RWPE2 (cell line): Measurements from ENCODE around the gene DDO.

ENCODE experiments used
- ATAC-seq: fragments of 200-7000 bp; cut with Tn5 transposase; 3 replicates; pipeline ENCODE4 v1.9.1; 2021; ENCODE audit warnings: low read depth
- DNase-seq: peaks from one replicate; pipeline ENCODE4 v3.0.0-alpha.2; 2020; ENCODE audit warnings: low spot score
- H3K27ac ChIP-seq: fragments of 450-650 bp; 2 replicates; pipeline ENCODE4 v1.5.1; 2017; ENCODE audit warnings: mild to moderate bottlenecking; ENCODE audit not compliant: poor library complexity, severe bottlenecking
- H3K27me3 ChIP-seq: fragments of 250-450 bp; sonication (Bioruptor Pico); 2 replicates; pipeline ENCODE4 v1.5.1; 2021; ENCODE audit warnings: mild to moderate bottlenecking, moderate library complexity; ENCODE audit not compliant: insufficient read depth, poor library complexity, severe bottlenecking
- H3K36me3 ChIP-seq: fragments of 250-450 bp; sonication (Bioruptor Pico); 2 replicates; pipeline ENCODE4 v1.5.1; 2020; ENCODE audit warnings: low read depth, mild to moderate bottlenecking, moderate library complexity
- H3K4me1 ChIP-seq: fragments of 250-450 bp; sonication (Bioruptor Pico); 2 replicates; pipeline ENCODE4 v1.5.1; 2021; ENCODE audit warnings: mild to moderate bottlenecking, moderate library complexity; ENCODE audit not compliant: insufficient read depth, poor library complexity, severe bottlenecking
- H3K4me3 ChIP-seq: fragments of 250-450 bp; sonication (Bioruptor Pico); 2 replicates; pipeline ENCODE4 v1.5.1; 2021; ENCODE audit warnings: mild to moderate bottlenecking, moderate library complexity; ENCODE audit not compliant: severe bottlenecking
- H3K9me3 ChIP-seq: fragments of 250-450 bp; sonication (Bioruptor Pico); 2 replicates; pipeline ENCODE4 v1.5.1; 2021; ENCODE audit warnings: mild to moderate bottlenecking, moderate library complexity; ENCODE audit not compliant: severe bottlenecking
- CTCF ChIP-seq: fragments of 450-650 bp; IDR thresholded peaks from one replicate; pipeline ENCODE4 v1.5.1; 2017; ENCODE audit warnings: mild to moderate bottlenecking, moderate library complexity; ENCODE audit not compliant: poor library complexity, severe bottlenecking

The DDO gene

GRCh38 chr6:110394409-110394808 is 21.0 kb downstream of the DDO start:
- Histone ChIP-seq H3K4me1 (no peaks in the 10 kb centered on the region), H3K9me3 (no peaks in the 10 kb centered on the region), H3K27ac (no peak overlapping the region), H3K4me3 (no peak overlapping the region), H3K27me3 (no peaks in the 10 kb centered on the region), H3K36me3 (no peaks in the 10 kb centered on the region)
- DNase-seq (no peak), ATAC-seq (no peak)
- TF ChIP-seq CTCF, result no peak

DNA sequence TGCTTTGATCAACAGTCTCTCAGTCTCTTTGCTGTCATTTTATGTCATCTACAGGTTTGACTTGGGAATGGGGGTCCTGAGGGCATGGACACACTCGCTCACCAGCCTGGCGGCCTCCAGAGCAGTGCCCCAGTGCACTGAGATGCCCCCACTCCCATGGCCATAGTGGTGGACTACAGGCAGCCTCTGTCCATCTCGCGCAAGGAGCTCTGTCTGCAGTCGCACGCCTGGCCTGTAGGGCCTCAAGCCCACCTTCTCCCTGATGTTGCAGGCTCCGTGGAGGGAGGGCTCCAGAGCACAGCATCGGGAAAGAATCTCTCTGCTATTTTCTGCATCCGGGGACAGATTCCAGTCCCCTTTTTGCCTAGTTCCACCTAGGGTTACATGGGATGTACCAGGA is 22.6 kb downstream of the DDO start:
- Histone ChIP-seq H3K27me3 (no peaks in the 10 kb centered on the region), H3K9me3 (no peaks in the 10 kb centered on the region), H3K4me3 (no peak overlapping the region), H3K27ac (no peak overlapping the region), H3K4me1 (no peaks in the 10 kb centered on the region), H3K36me3 (no peaks in the 10 kb centered on the region)
- ATAC-seq (no peak), DNase-seq (no peak)
- TF ChIP-seq CTCF, result no peak

DNA sequence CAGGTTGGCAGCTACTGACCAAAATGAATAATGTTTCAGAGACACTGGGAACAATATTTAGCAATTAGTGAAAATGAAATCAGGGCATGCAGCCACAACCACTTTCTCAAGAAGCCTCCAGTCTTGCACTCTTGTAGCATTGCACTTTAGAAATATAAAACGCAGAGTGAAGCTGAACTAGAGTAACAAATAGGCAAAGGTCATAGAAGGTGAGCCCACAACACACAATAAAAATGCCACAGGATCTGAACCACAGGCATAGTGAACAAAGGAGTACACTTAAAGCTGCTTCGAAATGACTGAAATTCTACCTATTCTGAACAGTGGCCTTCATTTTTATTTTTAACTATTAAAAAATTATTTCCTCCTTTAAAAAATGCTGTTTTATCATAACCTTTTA is 25.0 kb downstream of the DDO start:
- DNase-seq (no peak), ATAC-seq (no peak)
- H3K4me3 ChIP-seq, result no peak overlapping the region
- H3K9me3 ChIP-seq, result no peaks in the 10 kb centered on the region
- no peak for TF ChIP-seq CTCF
- H3K27ac ChIP-seq, result no peak overlapping the region
- no peaks in the 10 kb centered on the region for H3K27me3 ChIP-seq
- H3K4me1 ChIP-seq, result no peaks in the 10 kb centered on the region
- no peaks in the 10 kb centered on the region for H3K36me3 ChIP-seq

- Histone ChIP-seq H3K9me3 (no peaks in the 10 kb centered on the region), H3K4me3 (no peak overlapping the region), H3K4me1 (no peaks in the 10 kb centered on the region), H3K36me3 (no peaks in the 10 kb centered on the region), H3K27me3 (no peaks in the 10 kb centered on the region), H3K27ac (no peak overlapping the region)
- no peak for DNase-seq
- ATAC-seq, result no peak
- no peak for TF ChIP-seq CTCF
Measured at GRCh38 chr6:110389689-110390382, 25.5 kb downstream of the DDO start.

GRCh38 chr6:110387986-110388385 is 27.4 kb downstream of the DDO start:
- no peak for DNase-seq
- TF ChIP-seq CTCF, result no peak
- no peaks in the 10 kb centered on the region for H3K36me3 ChIP-seq
- no peaks in the 10 kb centered on the region for H3K9me3 ChIP-seq
- H3K4me3 ChIP-seq, result no peak overlapping the region
- no peak overlapping the region for H3K27ac ChIP-seq
- H3K4me1 ChIP-seq, result no peaks in the 10 kb centered on the region
- no peak for ATAC-seq
- no peaks in the 10 kb centered on the region for H3K27me3 ChIP-seq
